ENCODE data around the gene OPN4.

Gene OPN4

GRCh38 chr10:86651631-86652331 is 2.6 kb upstream of the OPN4 start:
- no peak for TF ChIP-seq CTCF (IDR thresholded peaks at IDR 0.05; ENCODE audit: low read depth, low read length)
- in situ Hi-C loops (cut with HindIII; ENCODE audit: low sequenced_read_pairs), result no loop called here
- no peak for DNase-seq (ENCODE audit: low read depth, low spot score)

GRCh38 chr10:86652361-86653202 is 1.8 kb upstream of the OPN4 start:
- no peak overlapping the region for H3K4me3 ChIP-seq (ENCODE audit: low read depth, low read length)
- in situ Hi-C loops (cut with HindIII; ENCODE audit: low sequenced_read_pairs), result no loop called here
- no peak for TF ChIP-seq CTCF (IDR thresholded peaks at IDR 0.05; ENCODE audit: low read depth, low read length)
- peak; percentile 11 for DNase-seq (ENCODE audit: low read depth, low spot score)

More at GRCh38 chr10:86651631-86652331, 2.6 kb upstream of the OPN4 start:
- H3K4me3 ChIP-seq (ENCODE audit: low read depth, low read length), result no peak overlapping the region

- in situ Hi-C loops (cut with HindIII; ENCODE audit: low sequenced_read_pairs), result no loop called here
- no peak overlapping the region for H3K4me3 ChIP-seq (ENCODE audit: low read depth, low read length)
- TF ChIP-seq CTCF (IDR thresholded peaks at IDR 0.05; ENCODE audit: low read depth, low read length), result no peak
- no peak for DNase-seq (ENCODE audit: low read depth, low spot score)
Measured at GRCh38 chr10:86653379-86653778, 968 bp upstream of the OPN4 start.

- TF ChIP-seq CTCF (IDR thresholded peaks at IDR 0.05; ENCODE audit: low read depth, low read length), result no peak
- H3K4me3 ChIP-seq (ENCODE audit: low read depth, low read length), result no peak overlapping the region
- in situ Hi-C loops (cut with HindIII; ENCODE audit: low sequenced_read_pairs), result no loop called here
- no peak for DNase-seq (ENCODE audit: low read depth, low spot score)
Measured at GRCh38 chr10:86653987-86654386, 360 bp upstream of the OPN4 start.

- no peak for TF ChIP-seq CTCF (IDR thresholded peaks at IDR 0.05; ENCODE audit: low read depth, low read length)
- DNase-seq (ENCODE audit: low read depth, low spot score), result no peak
- H3K4me3 ChIP-seq (ENCODE audit: low read depth, low read length), result no peak overlapping the region
- in situ Hi-C loops (cut with HindIII; ENCODE audit: low sequenced_read_pairs), result no loop called here
Measured at GRCh38 chr10:86655173-86655540, 810 bp downstream of the OPN4 start.

GRCh38 chr10:86655596-86655995 is 1.2 kb downstream of the OPN4 start:
- no peak for DNase-seq (ENCODE audit: low read depth, low spot score)
- no peak for TF ChIP-seq CTCF (IDR thresholded peaks at IDR 0.05; ENCODE audit: low read depth, low read length)
- in situ Hi-C loops (cut with HindIII; ENCODE audit: low sequenced_read_pairs), result no loop called here
- H3K4me3 ChIP-seq (ENCODE audit: low read depth, low read length), result no peak overlapping the region
